HG03457 (cell line): ENCODE results near the gene LOX.
"Not testable (repeated sequence)": the region's sequence is repeated elsewhere in the genome, so short reads cannot be mapped to it uniquely, and the experiment has no call there.

Source experiments
- ATAC-seq: cut with Tn5 transposase; IDR thresholded peaks from one replicate; pipeline ENCODE4 v1.9.1; 2021; ENCODE audit warnings: moderate number of reproducible peaks; ENCODE audit not compliant: unreplicated experiment

Gene LOX

GRCh38 chr5:122099060-122099790 lies 21.2 kb upstream of the LOX start:
- ATAC-seq: no peak

DNA sequence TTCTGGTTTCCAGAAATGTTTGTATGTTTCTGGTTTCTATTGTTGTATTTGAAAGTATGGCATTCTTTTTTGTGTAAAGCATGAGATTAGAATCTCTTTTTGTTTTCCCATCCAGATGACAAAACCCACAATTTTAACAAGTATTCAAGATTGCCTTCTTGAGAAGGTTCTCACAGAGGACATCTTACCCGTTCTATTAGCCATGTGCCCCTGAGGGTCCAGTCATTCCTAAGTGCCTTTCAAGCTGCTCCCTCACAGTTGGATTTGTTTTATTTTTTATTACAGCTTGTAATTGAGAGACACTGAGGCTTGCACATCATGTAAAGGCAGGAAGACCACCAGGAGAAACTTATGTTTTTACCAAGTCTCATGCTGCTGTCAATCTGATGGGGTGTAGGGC lies 19.3 kb upstream of the LOX start:
- ATAC-seq: no peak

GRCh38 chr5:122095158-122095557 lies 17.1 kb upstream of the LOX start:
- no peak for ATAC-seq

DNA sequence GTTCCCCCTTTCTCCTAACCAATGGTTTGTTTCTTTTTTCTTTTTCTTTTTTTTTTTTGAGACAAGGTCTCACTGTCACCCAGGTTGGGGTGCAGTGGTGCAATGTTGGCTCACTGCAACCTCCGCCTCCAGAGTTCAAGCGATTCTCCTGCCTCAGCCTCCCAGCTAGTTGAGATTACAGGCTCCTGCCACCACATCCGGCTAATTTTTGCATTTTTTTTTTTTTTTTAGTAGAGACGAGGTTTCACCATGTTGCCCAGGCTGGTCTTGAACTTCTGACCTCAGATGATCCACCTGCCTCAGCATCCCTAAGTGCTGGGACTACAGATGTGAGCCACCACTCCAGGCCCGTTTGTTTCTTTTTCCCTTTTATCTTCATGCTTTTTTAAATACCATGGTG lies 16.2 kb upstream of the LOX start:
- not testable (repeated sequence) for ATAC-seq

GRCh38 chr5:122093415-122094180 lies 15.5 kb upstream of the LOX start:
- ATAC-seq: no peak

- ATAC-seq: no peak
Measured at GRCh38 chr5:122091936-122092600, 14.0 kb upstream of the LOX start.

DNA sequence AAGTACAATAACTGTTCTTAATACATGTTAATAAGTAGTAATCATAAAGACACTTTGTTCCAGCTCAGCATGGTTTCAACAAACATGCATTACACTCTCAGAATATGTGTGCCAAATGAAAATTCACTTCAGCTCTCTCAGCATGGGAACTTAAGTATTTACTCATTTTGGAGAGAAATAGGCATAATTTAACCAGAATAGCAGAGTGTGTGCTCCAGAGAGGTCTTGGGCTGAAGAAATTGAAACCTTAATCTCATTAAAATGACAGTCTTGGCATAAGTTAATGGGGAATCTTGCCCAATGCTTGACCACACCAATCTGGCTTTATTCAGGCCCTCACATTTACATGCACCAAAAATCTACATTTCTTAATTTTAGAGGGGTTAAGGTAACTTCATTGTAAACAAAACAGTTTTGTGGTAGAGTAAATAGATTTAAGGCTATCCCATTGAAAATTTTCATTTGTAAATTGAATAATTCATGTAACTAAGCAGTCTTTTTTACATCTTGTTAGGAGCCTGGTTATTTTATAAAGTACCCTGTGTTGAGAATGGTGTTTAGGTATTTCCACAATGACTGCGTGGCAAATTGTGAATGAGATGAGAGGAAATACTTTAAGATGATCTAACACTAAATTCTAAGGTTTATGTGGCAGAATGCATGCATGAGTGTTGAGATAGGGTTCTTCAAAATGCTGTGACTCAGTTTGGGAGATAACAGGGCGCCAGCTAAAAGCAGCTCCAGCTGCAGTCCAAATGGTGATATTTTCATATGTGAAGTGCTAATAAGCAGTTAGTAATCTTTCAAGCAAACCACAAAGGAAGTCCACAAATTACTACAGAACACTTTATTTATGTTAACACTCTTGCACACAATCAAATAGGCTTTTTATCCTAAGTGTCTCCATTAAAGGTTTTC lies 11.3 kb upstream of the LOX start:
- no peak for ATAC-seq

- no peak for ATAC-seq
Measured at GRCh38 chr5:122085041-122085440, 7.0 kb upstream of the LOX start.

GRCh38 chr5:122083535-122083934 lies 5.5 kb upstream of the LOX start:
- ATAC-seq: no peak

DNA sequence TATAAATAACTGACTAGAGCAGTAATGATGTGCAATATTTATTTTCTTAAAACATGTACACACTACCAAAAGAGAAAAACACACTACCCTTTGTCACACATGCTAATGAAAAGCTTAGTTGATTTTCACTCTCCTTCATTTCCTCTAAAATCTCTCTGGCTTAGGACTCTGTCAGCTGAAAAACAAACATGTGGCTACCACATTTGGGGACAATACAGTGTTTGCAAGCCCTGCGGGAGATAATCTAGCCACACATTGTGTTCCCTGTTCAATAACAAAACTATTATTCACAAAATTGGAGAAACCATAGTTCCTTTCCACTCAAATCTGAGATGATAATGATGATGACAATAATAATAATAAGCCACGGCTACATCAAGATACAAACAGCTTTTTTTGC lies 3.5 kb upstream of the LOX start:
- no peak for ATAC-seq

GRCh38 chr5:122077366-122078115 lies 518 bp downstream of the LOX start:
- ATAC-seq: no peak

GRCh38 chr5:122076669-122077365 lies 1.2 kb downstream of the LOX start:
- ATAC-seq: no peak

DNA sequence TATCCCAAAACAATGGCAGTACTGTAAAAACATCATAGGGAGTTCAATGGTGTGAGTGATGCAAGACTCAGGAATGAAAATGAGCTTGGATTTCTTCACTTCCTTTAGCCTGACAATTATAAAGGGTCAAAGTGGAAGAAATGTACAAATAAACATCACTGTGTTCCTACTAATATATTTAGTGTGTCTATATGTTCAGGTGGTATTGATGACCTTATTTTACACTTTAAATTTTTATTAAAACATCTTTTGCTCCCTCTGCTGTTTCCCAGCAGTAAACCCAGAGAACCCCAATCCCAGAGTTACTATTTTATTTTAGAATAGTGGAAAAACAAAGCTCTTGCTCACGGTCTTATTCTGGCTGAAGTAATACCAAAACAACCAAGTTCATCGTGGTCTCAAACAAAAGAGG lies 2.0 kb downstream of the LOX start:
- no peak for ATAC-seq

GRCh38 chr5:122073864-122074263 lies 4.2 kb downstream of the LOX start:
- no peak for ATAC-seq

DNA sequence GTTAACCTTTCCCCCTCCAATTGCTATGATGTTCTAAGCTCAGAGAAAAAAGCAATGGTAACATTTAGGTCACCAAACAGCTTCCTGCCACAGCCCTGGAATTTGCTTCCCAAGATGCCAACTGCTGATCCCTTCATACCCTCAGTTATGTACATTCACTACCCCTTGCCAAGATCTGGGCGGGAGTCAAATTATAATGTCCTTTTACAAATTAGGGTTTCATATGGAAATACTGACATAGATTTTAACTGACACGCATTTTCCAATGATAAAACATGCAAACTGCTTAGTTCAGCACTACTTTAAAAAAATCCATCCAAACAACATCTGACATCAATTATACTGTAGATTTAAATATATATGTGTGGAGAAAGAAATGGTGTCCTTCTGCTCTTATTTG lies 5.0 kb downstream of the LOX start:
- ATAC-seq: no peak

DNA sequence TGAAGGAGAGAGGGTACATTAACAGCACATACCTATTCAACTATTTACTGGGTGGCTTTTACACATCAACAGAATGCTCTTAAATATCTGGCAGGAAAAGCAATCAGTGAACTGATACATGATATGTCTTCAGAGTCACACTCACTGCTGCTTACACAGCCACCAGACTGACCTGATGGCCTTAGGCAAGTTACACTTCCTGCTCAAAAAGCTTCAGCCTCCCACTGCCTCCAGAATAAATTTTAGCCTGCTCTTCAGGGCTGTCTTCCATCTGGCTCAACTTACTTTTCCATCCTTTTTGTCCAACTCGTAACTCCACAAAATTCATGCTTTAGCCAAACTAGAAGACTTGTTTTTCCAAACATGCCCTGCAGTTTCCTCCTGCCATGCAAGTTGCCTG lies 10.7 kb downstream of the LOX start:
- ATAC-seq: no peak

DNA sequence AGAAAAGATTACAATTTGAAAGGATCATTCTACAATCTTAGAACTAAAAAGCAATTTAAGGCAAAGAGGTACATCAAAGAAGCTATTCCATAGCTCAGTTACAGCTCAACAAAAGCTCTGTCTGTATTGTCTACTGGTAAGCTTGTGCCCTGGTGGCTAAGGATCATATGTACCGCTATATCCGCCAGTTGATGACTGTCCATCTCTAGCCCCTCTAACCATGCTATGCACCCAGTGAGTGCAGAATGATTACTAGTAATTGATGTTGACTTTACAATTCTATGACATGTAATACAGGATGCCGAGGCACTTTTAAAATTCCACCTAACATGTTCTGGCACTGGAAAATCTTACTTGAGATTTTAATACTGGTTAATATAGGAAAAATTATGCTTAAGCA lies 13.1 kb downstream of the LOX start:
- ATAC-seq: no peak

- no peak for ATAC-seq
Measured at GRCh38 chr5:122063836-122064235, 14.2 kb downstream of the LOX start.

DNA sequence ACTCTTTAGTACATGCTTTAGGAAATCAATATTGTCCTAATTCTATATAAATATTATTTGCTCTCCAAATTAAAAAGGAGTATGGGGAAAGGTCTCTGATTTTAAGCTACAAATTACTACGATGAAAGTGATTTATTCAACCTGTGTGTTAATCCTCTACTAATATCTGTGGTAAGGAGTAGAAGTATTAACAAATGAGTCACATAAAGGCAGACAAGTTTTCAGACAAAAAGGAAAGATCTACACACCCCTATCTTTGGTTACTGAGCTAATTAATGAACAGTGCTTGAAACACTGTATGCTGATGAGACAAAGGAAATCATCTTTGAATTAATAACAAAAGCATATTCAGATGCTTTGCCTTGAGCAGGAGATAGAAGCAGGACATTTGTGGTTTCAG lies 15.9 kb downstream of the LOX start:
- no peak for ATAC-seq

DNA sequence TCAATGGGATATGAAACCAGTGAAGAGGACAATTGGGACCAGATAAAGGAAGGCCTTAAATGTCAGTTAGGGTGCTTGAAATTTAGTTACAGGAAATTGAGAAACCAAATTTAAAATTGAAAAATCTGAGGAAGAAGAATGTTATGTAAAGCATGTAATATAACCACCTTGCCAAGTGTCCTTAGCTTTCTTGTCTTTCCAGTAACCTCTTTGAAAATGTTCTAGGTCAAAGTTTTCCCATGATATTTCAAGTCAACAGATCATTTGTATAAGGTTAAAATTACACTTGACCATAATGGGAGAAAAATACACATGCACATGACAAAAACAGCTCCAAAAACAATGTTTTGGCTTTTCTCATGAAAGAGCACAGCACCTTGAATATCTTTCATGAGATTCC lies 21.1 kb downstream of the LOX start:
- ATAC-seq: no peak
